ENCODE results near the gene REEP2.
"Not testable (repeated sequence)": the region's sequence is repeated elsewhere in the genome, so short reads cannot be mapped to it uniquely, and the experiment has no call there.

The REEP2 gene

GRCh38 chr5:138470322-138471051 lies 31.6 kb downstream of the REEP2 start:
- no peak overlapping the region for H3K4me3 ChIP-seq (ENCODE audit: control insufficient read depth, low read depth, low read length)
- no peak for TF ChIP-seq CTCF (conservative IDR thresholded peaks at IDR 0.05; ENCODE audit: control insufficient read depth, insufficient read depth, low read depth, low read length)
- DNase-seq (ENCODE audit: low read depth) = no peak

- H3K4me3 ChIP-seq (ENCODE audit: control insufficient read depth, low read depth, low read length) = no peak overlapping the region
- DNase-seq (ENCODE audit: low read depth) = no peak
- TF ChIP-seq CTCF (conservative IDR thresholded peaks at IDR 0.05; ENCODE audit: control insufficient read depth, insufficient read depth, low read depth, low read length) = no peak
These were observed 32.1 kb downstream of the REEP2 start for GRCh38 chr5:138471052-138471361.

- no peak overlapping the region for H3K4me3 ChIP-seq (ENCODE audit: control insufficient read depth, low read depth, low read length)
- no peak for TF ChIP-seq CTCF (conservative IDR thresholded peaks at IDR 0.05; ENCODE audit: control insufficient read depth, insufficient read depth, low read depth, low read length)
- no peak for DNase-seq (ENCODE audit: low read depth)
These were observed 33.5 kb downstream of the REEP2 start for GRCh38 chr5:138472353-138472752.

GRCh38 chr5:138473151-138473550 lies 34.3 kb downstream of the REEP2 start:
- DNase-seq (ENCODE audit: low read depth); H3K4me3 ChIP-seq (ENCODE audit: control insufficient read depth, low read depth, low read length): not testable (repeated sequence)

GRCh38 chr5:138476918-138477317 lies 38.1 kb downstream of the REEP2 start:
- TF ChIP-seq CTCF (conservative IDR thresholded peaks at IDR 0.05; ENCODE audit: control insufficient read depth, insufficient read depth, low read depth, low read length) = no peak
- no peak for DNase-seq (ENCODE audit: low read depth)

GRCh38 chr5:138482638-138483037 lies 43.8 kb downstream of the REEP2 start:
- no peak for DNase-seq (ENCODE audit: low read depth)
- H3K4me3 ChIP-seq (ENCODE audit: control insufficient read depth, low read depth, low read length) = no peak overlapping the region
- TF ChIP-seq CTCF (conservative IDR thresholded peaks at IDR 0.05; ENCODE audit: control insufficient read depth, insufficient read depth, low read depth, low read length) = no peak

More at GRCh38 chr5:138476918-138477317, 38.1 kb downstream of the REEP2 start:
- no peak overlapping the region for H3K4me3 ChIP-seq (ENCODE audit: control insufficient read depth, low read depth, low read length)

GRCh38 chr5:138488481-138488945 lies 49.7 kb downstream of the REEP2 start:
- DNase-seq (ENCODE audit: low read depth) = peak; percentile 65
- no peak overlapping the region for H3K4me3 ChIP-seq (ENCODE audit: control insufficient read depth, low read depth, low read length)
- no peak for TF ChIP-seq CTCF (conservative IDR thresholded peaks at IDR 0.05; ENCODE audit: control insufficient read depth, insufficient read depth, low read depth, low read length)

Data from fibroblast of mammary gland (primary cell).